Measurements from ENCODE around the gene CAGE1.
"Not testable (repeated sequence)": the region's sequence is repeated elsewhere in the genome, so short reads cannot be mapped to it uniquely, and the experiment has no call there.

Gene CAGE1

GRCh38 chr6:7315087-7315947 lies 74.2 kb downstream of the CAGE1 start:
- H3K9ac ChIP-seq (ENCODE audit: low read depth, low read length); H3K36me3 ChIP-seq (ENCODE audit: insufficient read depth, low read length); H3K9me3 ChIP-seq (ENCODE audit: control insufficient read depth, insufficient read depth, low read length); H3K4me1 ChIP-seq (ENCODE audit: insufficient read depth, low read length): not testable (repeated sequence)

- Histone ChIP-seq H3K9ac (ENCODE audit: low read depth, low read length) (no peak overlapping the region), H3K4me1 (ENCODE audit: insufficient read depth, low read length) (0 out of 2 replicates have a peak, but pooled peaks cover 5% of the 10 kb centered on the region), H3K36me3 (ENCODE audit: insufficient read depth, low read length) (peaks cover 4% of the 10 kb centered on the region; the same call in 1 of the 2 replicates), H3K9me3 (ENCODE audit: control insufficient read depth, insufficient read depth, low read length) (no peaks in the 10 kb centered on the region)
Observed at GRCh38 chr6:7314414-7314813, 75.1 kb downstream of the CAGE1 start.

GRCh38 chr6:7313505-7314165 lies 75.9 kb downstream of the CAGE1 start:
- Histone ChIP-seq H3K36me3 (ENCODE audit: insufficient read depth, low read length) (peaks cover 9% of the 10 kb centered on the region), H3K9me3 (ENCODE audit: control insufficient read depth, insufficient read depth, low read length) (no peaks in the 10 kb centered on the region), H3K4me1 (ENCODE audit: insufficient read depth, low read length) (0 out of 2 replicates have a peak, but pooled peaks cover 5% of the 10 kb centered on the region), H3K9ac (ENCODE audit: low read depth, low read length) (peak overlapping the region; percentile 95)

DNA sequence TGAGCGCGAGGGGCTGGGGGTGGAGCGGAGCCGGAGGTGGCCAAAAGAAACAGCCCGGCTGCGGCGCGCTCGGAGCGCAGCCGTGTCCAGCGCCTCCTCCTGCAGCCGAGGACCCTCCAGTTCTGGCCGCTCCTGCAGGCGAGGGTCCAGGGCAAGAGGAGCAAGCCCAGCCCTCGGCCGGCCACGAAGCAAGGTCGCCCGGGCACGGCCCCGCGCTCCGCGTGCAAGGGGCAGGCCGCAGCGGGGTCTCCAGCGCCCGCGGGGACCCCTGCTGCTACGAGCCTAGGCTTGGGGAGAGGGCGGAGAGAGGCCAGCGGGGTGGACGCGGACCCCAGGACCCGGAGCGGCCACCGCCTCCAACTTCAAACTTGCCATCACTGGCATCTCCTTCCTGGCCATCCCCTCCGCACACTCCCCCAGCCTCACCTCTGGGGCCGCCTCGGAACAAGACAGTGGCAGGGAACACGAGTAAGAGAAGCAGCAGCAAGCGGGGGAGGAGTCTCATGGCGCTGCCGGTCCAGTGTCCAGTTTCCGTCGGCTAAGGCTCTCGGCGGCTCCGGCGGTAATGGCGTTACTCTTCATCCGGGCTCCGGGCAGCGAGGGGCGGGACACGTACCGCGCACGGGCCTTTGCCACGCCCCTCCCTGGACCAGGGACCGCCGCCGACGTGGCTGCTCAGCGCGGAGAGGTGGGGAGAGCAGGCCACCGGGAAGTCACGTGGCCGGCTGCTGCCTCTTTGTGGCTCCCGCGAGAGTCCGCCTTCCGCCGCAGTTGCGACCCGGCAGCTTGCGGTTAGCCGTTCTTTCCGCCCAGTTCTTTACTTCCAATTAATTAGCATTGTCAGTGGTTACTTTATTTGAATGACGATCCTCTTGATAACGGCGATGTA lies 76.7 kb downstream of the CAGE1 start, which contains the start of gene SSR1:
Gene SSR1 (minus strand): TSS at position 584 of the 889 bp plus-strand sequence. CDS start 79 bp downstream, at position 505.
- Histone ChIP-seq H3K9me3 (ENCODE audit: control insufficient read depth, insufficient read depth, low read length) (no peaks in the 10 kb centered on the region), H3K36me3 (ENCODE audit: insufficient read depth, low read length) (peaks cover 13% of the 10 kb centered on the region), H3K4me1 (ENCODE audit: insufficient read depth, low read length) (0 out of 2 replicates have a peak, but pooled peaks cover 5% of the 10 kb centered on the region), H3K9ac (ENCODE audit: low read depth, low read length) (peak within 1 kb of the TSS; percentile 95)

GRCh38 chr6:7311917-7312615 lies 77.5 kb downstream of the CAGE1 start:
- peaks cover 20% of the 10 kb centered on the region for H3K36me3 ChIP-seq (ENCODE audit: insufficient read depth, low read length)
- 0 out of 2 replicates have a peak, but pooled peaks cover 5% of the 10 kb centered on the region for H3K4me1 ChIP-seq (ENCODE audit: insufficient read depth, low read length)
- no peaks in the 10 kb centered on the region for H3K9me3 ChIP-seq (ENCODE audit: control insufficient read depth, insufficient read depth, low read length)
- H3K9ac ChIP-seq (ENCODE audit: low read depth, low read length) = peak overlapping the region; percentile 95

GRCh38 chr6:7311176-7311575 lies 78.4 kb downstream of the CAGE1 start:
- no peaks in the 10 kb centered on the region for H3K9me3 ChIP-seq (ENCODE audit: control insufficient read depth, insufficient read depth, low read length)
- H3K4me1 ChIP-seq (ENCODE audit: insufficient read depth, low read length) = 0 out of 2 replicates have a peak, but pooled peaks cover 5% of the 10 kb centered on the region
- peaks cover 24% of the 10 kb centered on the region for H3K36me3 ChIP-seq (ENCODE audit: insufficient read depth, low read length)
- peak overlapping the region; percentile 95; the same call in 1 of the 2 replicates for H3K9ac ChIP-seq (ENCODE audit: low read depth, low read length)

GRCh38 chr6:7309050-7309449 lies 80.5 kb downstream of the CAGE1 start:
- Histone ChIP-seq H3K4me1 (ENCODE audit: insufficient read depth, low read length) (0 out of 2 replicates have a peak, but pooled peaks cover 5% of the 10 kb centered on the region), H3K36me3 (ENCODE audit: insufficient read depth, low read length) (peaks cover 33% of the 10 kb centered on the region)

GRCh38 chr6:7307533-7307932 lies 82.0 kb downstream of the CAGE1 start:
- H3K9ac ChIP-seq (ENCODE audit: low read depth, low read length) = no peak overlapping the region
- H3K36me3 ChIP-seq (ENCODE audit: insufficient read depth, low read length) = peaks cover 40% of the 10 kb centered on the region
- H3K4me1 ChIP-seq (ENCODE audit: insufficient read depth, low read length) = 0 out of 2 replicates have a peak, but pooled peaks cover 5% of the 10 kb centered on the region
- no peaks in the 10 kb centered on the region for H3K9me3 ChIP-seq (ENCODE audit: control insufficient read depth, insufficient read depth, low read length)

More at GRCh38 chr6:7309050-7309449, 80.5 kb downstream of the CAGE1 start:
- Histone ChIP-seq H3K9me3 (ENCODE audit: control insufficient read depth, insufficient read depth, low read length) (no peaks in the 10 kb centered on the region), H3K9ac (ENCODE audit: low read depth, low read length) (no peak overlapping the region)

- Histone ChIP-seq H3K9me3 (ENCODE audit: control insufficient read depth, insufficient read depth, low read length) (no peaks in the 10 kb centered on the region), H3K4me1 (ENCODE audit: insufficient read depth, low read length) (no peaks in the 10 kb centered on the region), H3K9ac (ENCODE audit: low read depth, low read length) (no peak overlapping the region), H3K36me3 (ENCODE audit: insufficient read depth, low read length) (peaks cover 57% of the 10 kb centered on the region)
Observed at GRCh38 chr6:7304821-7305220, 84.7 kb downstream of the CAGE1 start.

DNA sequence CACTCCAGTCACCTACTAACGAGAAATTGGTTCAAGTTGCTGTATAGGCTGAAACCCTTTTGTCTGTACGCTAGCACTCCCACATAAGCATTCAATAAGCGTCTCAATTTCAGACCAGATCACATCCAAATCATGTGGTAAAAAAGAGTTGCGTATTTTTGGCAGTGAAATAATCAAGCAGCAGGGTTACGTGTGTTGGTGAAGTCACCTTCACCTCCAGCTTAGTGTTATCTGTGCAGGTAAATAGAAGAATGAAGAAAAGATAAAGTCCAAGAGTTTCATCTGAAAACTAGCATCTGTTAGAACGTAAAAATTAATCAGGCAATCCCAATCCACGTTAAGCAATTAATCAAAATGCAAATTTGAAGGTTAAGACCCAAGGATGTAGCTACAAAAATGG lies 87.8 kb downstream of the CAGE1 start:
- no peaks in the 10 kb centered on the region for H3K9me3 ChIP-seq (ENCODE audit: control insufficient read depth, insufficient read depth, low read length)
- H3K4me1 ChIP-seq (ENCODE audit: insufficient read depth, low read length) = no peaks in the 10 kb centered on the region
- H3K9ac ChIP-seq (ENCODE audit: low read depth, low read length) = no peak overlapping the region
- peaks cover 35% of the 10 kb centered on the region for H3K36me3 ChIP-seq (ENCODE audit: insufficient read depth, low read length)

- H3K36me3 ChIP-seq (ENCODE audit: insufficient read depth, low read length) = peaks cover 38% of the 10 kb centered on the region
Observed at GRCh38 chr6:7300926-7301325, 88.6 kb downstream of the CAGE1 start.

GRCh38 chr6:7298113-7298512 lies 91.4 kb downstream of the CAGE1 start:
- Histone ChIP-seq H3K36me3 (ENCODE audit: insufficient read depth, low read length) (peaks cover 24% of the 10 kb centered on the region), H3K4me1 (ENCODE audit: insufficient read depth, low read length) (no peaks in the 10 kb centered on the region), H3K9ac (ENCODE audit: low read depth, low read length) (no peak overlapping the region), H3K9me3 (ENCODE audit: control insufficient read depth, insufficient read depth, low read length) (no peaks in the 10 kb centered on the region)

More at GRCh38 chr6:7300926-7301325, 88.6 kb downstream of the CAGE1 start:
- H3K9ac ChIP-seq (ENCODE audit: low read depth, low read length) = no peak overlapping the region
- H3K9me3 ChIP-seq (ENCODE audit: control insufficient read depth, insufficient read depth, low read length) = no peaks in the 10 kb centered on the region
- H3K4me1 ChIP-seq (ENCODE audit: insufficient read depth, low read length) = no peaks in the 10 kb centered on the region

- H3K36me3 ChIP-seq (ENCODE audit: insufficient read depth, low read length) = peaks cover 13% of the 10 kb centered on the region
- no peaks in the 10 kb centered on the region for H3K4me1 ChIP-seq (ENCODE audit: insufficient read depth, low read length)
- no peak overlapping the region for H3K9ac ChIP-seq (ENCODE audit: low read depth, low read length)
- H3K9me3 ChIP-seq (ENCODE audit: control insufficient read depth, insufficient read depth, low read length) = no peaks in the 10 kb centered on the region
Observed at GRCh38 chr6:7296602-7297001, 92.9 kb downstream of the CAGE1 start.

All from ES-I3 (cell line).